Kidney (tissue), 14 donors: ENCODE measurements around the gene C11orf54. TPM values are rescaled to one million over a fixed set of nuclear protein-coding genes. Genes with fewer than 3 reads are reported as not detected.

Source experiments
- DNase-seq, 5 donors: peaks; one replicate each; pipeline ENCODE4 v3.0.0-alpha.2; 2013 to 2020
- FAIRE-seq: peaks from 2 replicates; lab custom pipeline; 2012; peaks lifted over from hg19 to GRCh38; lab: Jason Lieb, UNC
- H3K27ac ChIP-seq, 2 donors: one replicate each; pipeline ENCODE4 v1.7.0; 2013; ENCODE audit warnings: low read depth in 2 of 2, low read length in 2 of 2, inconsistent platforms in 1 of 2
- H3K27me3 ChIP-seq: one replicate; pipeline ENCODE4 v1.7.1; 2013; ENCODE audit warnings: low read length, inconsistent platforms; ENCODE audit not compliant: control insufficient read depth, insufficient read depth
- H3K36me3 ChIP-seq, 3 donors: one replicate each; pipeline versions ENCODE4 v1.7.0 to v1.7.1; 2013; ENCODE audit warnings: low read length in 3 of 3, control low read depth in 1 of 3, inconsistent platforms in 1 of 3; ENCODE audit not compliant: insufficient read depth in 3 of 3, control insufficient read depth in 2 of 3
- H3K4me1 ChIP-seq, 3 donors: one replicate each; pipeline versions ENCODE4 v1.7.0 to v1.7.1; 2013; ENCODE audit warnings: low read length in 3 of 3, inconsistent platforms in 1 of 3, low read depth in 1 of 3; ENCODE audit not compliant: control insufficient read depth in 2 of 3, insufficient read depth in 2 of 3
- H3K4me3 ChIP-seq, 3 donors: one replicate each; pipeline versions ENCODE4 v1.7.0 to v1.8.1; 2013; ENCODE audit warnings: low read length in 3 of 3, control low read depth in 1 of 3, inconsistent platforms in 1 of 3
- H3K9ac ChIP-seq, 3 donors: one replicate each; pipeline versions ENCODE4 v1.7.0 to v1.7.1; 2013; ENCODE audit warnings: low read length in 3 of 3, control low read depth in 1 of 3, inconsistent platforms in 1 of 3
- H3K9me3 ChIP-seq, 3 donors: one replicate each; pipeline versions ENCODE4 v1.7.0 to v1.7.1; 2013; ENCODE audit warnings: low read length in 3 of 3, control low read depth in 1 of 3, inconsistent platforms in 1 of 3; ENCODE audit not compliant: control insufficient read depth in 2 of 3, insufficient read depth in 1 of 3
- intact Hi-C: fragments of 100-400 bp; cut with DNase I; formaldehyde crosslinking; loops from one replicate; pipeline ENCODE4 v1.11.1; 2022
- polyA plus RNA-seq: library from polyadenylated mRNA; stranded (reverse); fragments of 350-450 nt; fragmentation: Illumina TruSeq; extraction: RNeasy Lipid Tissue Mini Kit (QIAGEN cat#74804); gene quantifications from one replicate; pipeline ENCODE4 v1.2.3, GENCODE V29; 2014; ENCODE audit warnings: low read depth, low replicate concordance; ENCODE audit not compliant: insufficient read depth
- total RNA-seq: library from RNA; stranded (reverse); fragmentation: NEBNext Ultra II Directional; extraction: Animal tissue kit (Norgen Biotek cat#: 25700); gene quantifications from one replicate; pipeline ENCODE4 v1.2.1, GENCODE V29; 2021
- TF ChIP-seq, protein P1 (sequence below): IDR thresholded peaks from 3 replicates; pipeline ENCODE4 v1.5.1; 2012; ENCODE audit warnings: mild to moderate bottlenecking, moderate library complexity, borderline replicate concordance; ENCODE audit not compliant: insufficient read depth; ENCODE audit errors: extremely low read depth
- donor health status: control.
- donor health status: control.
- donor health status: control.
- donor health status: control.
- donor health status: control.
- donor health status: DM: yes; HTN: yes; CAD: no.
- donor health status: Normal renal cell carcinoma (clear cell type).

C11orf54 gene
- total and polyA plus RNA-seq, 2 donors from 2014 or later: 101 to 211 TPM

GRCh38 chr11:93730108-93731107 lies 11.1 kb upstream of the C11orf54 start:
- no peaks in the 10 kb centered on the region for H3K27me3 ChIP-seq
- H3K9ac ChIP-seq: no peak overlapping the region
- no peak overlapping the region for H3K27ac ChIP-seq
- H3K4me3 ChIP-seq: no peak overlapping the region
- no peaks in the 10 kb centered on the region for H3K4me1 ChIP-seq
- H3K36me3 ChIP-seq: peaks cover 12 to 80% (median 39%) of the 10 kb centered on the region in 3 donors
- no peaks in the 10 kb centered on the region for H3K9me3 ChIP-seq
- intact Hi-C loops: loop anchor here (10.0 kb wide), 1 partner anchor 64 kb away; no protein-coding TSS in a partner anchor
- DNase-seq: no peak
- TF ChIP-seq, protein P1, sequence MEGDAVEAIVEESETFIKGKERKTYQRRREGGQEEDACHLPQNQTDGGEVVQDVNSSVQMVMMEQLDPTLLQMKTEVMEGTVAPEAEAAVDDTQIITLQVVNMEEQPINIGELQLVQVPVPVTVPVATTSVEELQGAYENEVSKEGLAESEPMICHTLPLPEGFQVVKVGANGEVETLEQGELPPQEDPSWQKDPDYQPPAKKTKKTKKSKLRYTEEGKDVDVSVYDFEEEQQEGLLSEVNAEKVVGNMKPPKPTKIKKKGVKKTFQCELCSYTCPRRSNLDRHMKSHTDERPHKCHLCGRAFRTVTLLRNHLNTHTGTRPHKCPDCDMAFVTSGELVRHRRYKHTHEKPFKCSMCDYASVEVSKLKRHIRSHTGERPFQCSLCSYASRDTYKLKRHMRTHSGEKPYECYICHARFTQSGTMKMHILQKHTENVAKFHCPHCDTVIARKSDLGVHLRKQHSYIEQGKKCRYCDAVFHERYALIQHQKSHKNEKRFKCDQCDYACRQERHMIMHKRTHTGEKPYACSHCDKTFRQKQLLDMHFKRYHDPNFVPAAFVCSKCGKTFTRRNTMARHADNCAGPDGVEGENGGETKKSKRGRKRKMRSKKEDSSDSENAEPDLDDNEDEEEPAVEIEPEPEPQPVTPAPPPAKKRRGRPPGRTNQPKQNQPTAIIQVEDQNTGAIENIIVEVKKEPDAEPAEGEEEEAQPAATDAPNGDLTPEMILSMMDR: no peak
- no peak for FAIRE-seq

GRCh38 chr11:93732237-93732892 lies 9.1 kb upstream of the C11orf54 start:
- Histone ChIP-seq H3K4me3 (no peak overlapping the region), H3K27me3 (no peaks in the 10 kb centered on the region), H3K4me1 (no peaks in the 10 kb centered on the region), H3K9ac (no peak overlapping the region), H3K27ac (no peak overlapping the region), H3K9me3 (no peaks in the 10 kb centered on the region), H3K36me3 (peaks cover 15 to 92% (median 47%) of the 10 kb centered on the region in 3 donors)
- intact Hi-C loops: loop anchor here (10.0 kb wide), 1 partner anchor 62 kb away; no protein-coding TSS in a partner anchor
- no peak for FAIRE-seq
- TF ChIP-seq, protein P1: no peak
- DNase-seq: no peak

GRCh38 chr11:93733474-93733873 lies 8.0 kb upstream of the C11orf54 start:
- DNase-seq (no peak), FAIRE-seq (no peak)
- peaks cover 0 to under 1% (median under 1%) of the 10 kb centered on the region in 3 donors for H3K4me1 ChIP-seq
- intact Hi-C loops: loop anchor here (10.0 kb wide), 1 partner anchor 61 kb away; no protein-coding TSS in a partner anchor
- TF ChIP-seq, protein P1: no peak
- no peaks in the 10 kb centered on the region for H3K9me3 ChIP-seq
- no peak overlapping the region for H3K27ac ChIP-seq
- no peak overlapping the region for H3K4me3 ChIP-seq
- H3K36me3 ChIP-seq: peaks cover 15 to 91% (median 51%) of the 10 kb centered on the region in 3 donors
- no peaks in the 10 kb centered on the region for H3K27me3 ChIP-seq
- no peak overlapping the region for H3K9ac ChIP-seq
